H1 (cell line): ENCODE measurements around the gene ETV4. TPM values are rescaled to one million over a fixed set of nuclear protein-coding genes. Genes with fewer than 3 reads are reported as not detected.

ENCODE experiments used
- CTCF ChIA-PET: fragments of 300-600 bp; sonication (Branson Sonifier 250); formaldehyde crosslinking; loops from one replicate; lab custom pipeline; 2021; ENCODE audit not compliant: partially characterized antibody; lab: Charles Lee
- POLR2A ChIA-PET: fragments of 300-600 bp; sonication (Branson Sonifier 250); formaldehyde crosslinking; loops from one replicate; lab custom pipeline; 2021; ENCODE audit warnings: inconsistent platforms; ENCODE audit not compliant: partially characterized antibody; lab: Charles Lee
- DNase-seq, 2 experiments: peaks; one replicate each; pipeline versions ENCODE4 v3.0.0 to v3.0.0-alpha.2; 2010 to 2022; ENCODE audit warnings: low spot score in 2 of 2, low read depth in 1 of 2, mixed read lengths in 1 of 2
- FAIRE-seq: peaks from 2 replicates; lab custom pipeline; 2011; peaks lifted over from hg19 to GRCh38; lab: Jason Lieb, UNC
- H2AFZ ChIP-seq: 2 replicates; pipeline ENCODE4 v1.8.1; 2012; ENCODE audit warnings: low read length, inconsistent platforms
- H2AK5ac ChIP-seq: 2 replicates; pipeline ENCODE4 v1.6.1; 2013; ENCODE audit warnings: low read depth, low read length
- H2BK120ac ChIP-seq: replicated peaks from 2 replicates; pipeline ENCODE3; 2013; ENCODE audit warnings: low read depth, low read length, inconsistent platforms
- H2BK12ac ChIP-seq: 2 replicates; pipeline ENCODE4 v1.6.1; 2013; ENCODE audit warnings: low read depth, low read length
- H2BK15ac ChIP-seq: 2 replicates; pipeline ENCODE4 v1.6.1; 2013; ENCODE audit warnings: low read length
- H2BK20ac ChIP-seq: 2 replicates; pipeline ENCODE4 v1.6.1; 2013; ENCODE audit warnings: low read length
- H2BK5ac ChIP-seq: 2 replicates; pipeline ENCODE4 v1.6.1; 2013; ENCODE audit warnings: low read depth, low read length
- H3K14ac ChIP-seq: 2 replicates; pipeline ENCODE4 v1.6.1; 2013; ENCODE audit warnings: inconsistent platforms; ENCODE audit not compliant: insufficient read length
- H3K18ac ChIP-seq: 2 replicates; pipeline ENCODE4 v1.6.1; 2013; ENCODE audit warnings: low read length; ENCODE audit errors: extremely low read depth
- H3K23ac ChIP-seq: 2 replicates; pipeline ENCODE4 v1.6.1; 2013; ENCODE audit warnings: inconsistent platforms; ENCODE audit not compliant: insufficient read length
- H3K23me2 ChIP-seq: 2 replicates; pipeline ENCODE4 v1.6.1; 2013; ENCODE audit warnings: low read depth, low read length
- H3K27ac ChIP-seq: 2 replicates; pipeline ENCODE4 v1.6.1; 2011; ENCODE audit warnings: low read depth, low read length, inconsistent platforms
- H3K27me3 ChIP-seq, 4 experiments: replicated peaks in 1 of 4; 1 replicate in 1 of 4; 2 replicates in 3 of 4; pipeline versions ENCODE4 v1.6.1 to v1.8.1; 2011 to 2013; ENCODE audit warnings: low read length in 3 of 4, mild to moderate bottlenecking in 3 of 4, inconsistent platforms in 2 of 4, mixed read lengths in 2 of 4, moderate library complexity in 1 of 4; ENCODE audit not compliant: control insufficient read depth in 3 of 4, insufficient read depth in 3 of 4; ENCODE audit errors: extremely low read depth in 1 of 4
- H3K36me3 ChIP-seq, 4 experiments: 2 replicates each; pipeline versions ENCODE4 v1.6.1 to v1.8.1; 2011 to 2013; ENCODE audit warnings: mild to moderate bottlenecking in 4 of 4, low read length in 3 of 4, moderate library complexity in 2 of 4, control low read depth in 1 of 4, inconsistent platforms in 1 of 4; ENCODE audit not compliant: insufficient read depth in 4 of 4, control insufficient read depth in 2 of 4
- H3K4ac ChIP-seq: replicated peaks from 2 replicates; pipeline ENCODE3; 2013; ENCODE audit warnings: low read length, low read depth, mixed read lengths, inconsistent platforms; ENCODE audit not compliant: insufficient read length
- H3K4me1 ChIP-seq, 4 experiments: replicated peaks in 1 of 4; 1 replicate in 1 of 4; 2 replicates in 3 of 4; pipeline versions ENCODE4 v1.6.1 to v1.8.1; 2011 to 2013; ENCODE audit warnings: low read length in 3 of 4, inconsistent platforms in 2 of 4, mixed read lengths in 1 of 4; ENCODE audit not compliant: insufficient read depth in 4 of 4, control insufficient read depth in 3 of 4
- H3K4me2 ChIP-seq, 2 experiments: 2 replicates each; pipeline versions ENCODE4 v1.6.1 to v1.8.1; 2011 to 2013; ENCODE audit warnings: low read depth in 2 of 2, low read length in 2 of 2, control low read depth in 1 of 2, inconsistent platforms in 1 of 2, mild to moderate bottlenecking in 1 of 2; ENCODE audit not compliant: insufficient read depth in 1 of 2
- H3K4me3 ChIP-seq, 4 experiments: fragments of 200-600, 300-600 bp in 1 of 4; sonication (generic), shearing (Covaris generic), sonication (Bioruptor Twin) in 1 of 4; 2 replicates each; pipeline versions ENCODE4 v1.5.1 to v1.8.1; 2011 to 2016; ENCODE audit warnings: low read length in 4 of 4, low read depth in 3 of 4, control low read depth in 2 of 4, inconsistent platforms in 2 of 4, mild to moderate bottlenecking in 2 of 4, mixed read lengths in 1 of 4, moderate library complexity in 1 of 4; ENCODE audit not compliant: insufficient read depth in 2 of 4; ENCODE audit errors: extremely low read depth in 1 of 4
- H3K56ac ChIP-seq: replicated peaks from 2 replicates; pipeline ENCODE3; 2013; ENCODE audit warnings: low read depth, mild to moderate bottlenecking, mixed read lengths, low read length, inconsistent platforms; ENCODE audit not compliant: insufficient read length
- H3K79me1 ChIP-seq: 2 replicates; pipeline ENCODE4 v1.6.1; 2013; ENCODE audit warnings: low read depth, low read length, control low read depth
- H3K79me2 ChIP-seq, 2 experiments: 2 replicates each; pipeline versions ENCODE4 v1.6.1 to v1.8.1; 2012 to 2013; ENCODE audit warnings: low read length in 2 of 2, mild to moderate bottlenecking in 2 of 2, inconsistent platforms in 1 of 2; ENCODE audit not compliant: insufficient read depth in 2 of 2, control insufficient read depth in 1 of 2
- H3K9ac ChIP-seq, 4 experiments: replicated peaks in 1 of 4; 1 replicate in 1 of 4; 2 replicates in 3 of 4; pipeline versions ENCODE4 v1.6.1 to v1.8.1; 2011 to 2013; ENCODE audit warnings: low read depth in 3 of 4, low read length in 3 of 4, control low read depth in 2 of 4, mild to moderate bottlenecking in 2 of 4, moderate library complexity in 2 of 4, inconsistent platforms in 1 of 4; ENCODE audit errors: extremely low read depth in 1 of 4
- H3K9me3 ChIP-seq, 2 experiments: 2 replicates each; pipeline versions ENCODE4 v1.6.1 to v1.8.1; 2012 to 2013; ENCODE audit warnings: mild to moderate bottlenecking in 2 of 2, moderate library complexity in 2 of 2, control low read depth in 1 of 2, inconsistent platforms in 1 of 2, low read depth in 1 of 2, low read length in 1 of 2, mixed read lengths in 1 of 2; ENCODE audit not compliant: insufficient read depth in 2 of 2
- H4K20me1 ChIP-seq, 2 experiments: replicated peaks in 1 of 2; 2 replicates each; pipeline versions ENCODE3 to v1.8.1; 2011 to 2013; ENCODE audit warnings: inconsistent platforms in 2 of 2, low read length in 2 of 2, mild to moderate bottlenecking in 1 of 2; ENCODE audit not compliant: insufficient read depth in 2 of 2, control insufficient read depth in 1 of 2
- H4K5ac ChIP-seq: 2 replicates; pipeline ENCODE4 v1.6.1; 2013; ENCODE audit warnings: low read length, low read depth, mixed read lengths, inconsistent platforms; ENCODE audit not compliant: insufficient read length
- H4K8ac ChIP-seq: 2 replicates; pipeline ENCODE4 v1.8.0; 2013; ENCODE audit warnings: mild to moderate bottlenecking, moderate library complexity, low read length, inconsistent platforms; ENCODE audit not compliant: insufficient read depth; ENCODE audit errors: extremely low read depth
- H4K91ac ChIP-seq: replicated peaks from 2 replicates; pipeline ENCODE3; 2013; ENCODE audit warnings: low read length, mixed read lengths, inconsistent platforms; ENCODE audit not compliant: insufficient read length
- ATF3 ChIP-seq: IDR thresholded peaks from 2 replicates; pipeline ENCODE4 v1.6.1; 2011; ENCODE audit warnings: low read depth, mild to moderate bottlenecking, low read length; ENCODE audit not compliant: insufficient read depth
- CHD1 ChIP-seq: IDR thresholded peaks from 2 replicates; pipeline ENCODE4 v1.6.1; 2012; ENCODE audit warnings: low read depth, low read length, improper control_type of control experiment
- HDAC2 ChIP-seq, 2 experiments: fragments of 300-600 bp in 1 of 2; sonication (generic) in 1 of 2; IDR thresholded peaks; 2 replicates each; pipeline ENCODE4 v1.6.1; 2011 to 2012; ENCODE audit warnings: low read depth in 2 of 2, low read length in 2 of 2, mild to moderate bottlenecking in 2 of 2, moderate library complexity in 2 of 2, borderline replicate concordance in 1 of 2, inconsistent platforms in 1 of 2
- JUN ChIP-seq: IDR thresholded peaks from 2 replicates; pipeline ENCODE4 v1.6.1; 2011; ENCODE audit warnings: low read depth, mild to moderate bottlenecking, improper control_type of control experiment, low read length
- KDM4A ChIP-seq: IDR thresholded peaks from one replicate; pipeline ENCODE4 v1.7.1; 2012; ENCODE audit warnings: low read depth, mild to moderate bottlenecking, moderate library complexity, low read length, inconsistent platforms; ENCODE audit not compliant: severe bottlenecking
- SIN3A ChIP-seq, 2 experiments: IDR thresholded peaks in 1 of 2; conservative IDR thresholded peaks in 1 of 2; 2 replicates each; pipeline ENCODE4 v1.6.1; 2011 to 2012; ENCODE audit warnings: low read length in 2 of 2, improper control_type of control experiment in 1 of 2, low read depth in 1 of 2, mild to moderate bottlenecking in 1 of 2
- SIX5 ChIP-seq: IDR thresholded peaks from 2 replicates; pipeline ENCODE4 v1.6.1; 2011; ENCODE audit warnings: mild to moderate bottlenecking, low read depth, low read length
- TAF7 ChIP-seq: optimal IDR thresholded peaks from 2 replicates; pipeline ENCODE3; 2011; ENCODE audit warnings: low read depth, mild to moderate bottlenecking, inconsistent platforms, low read length, moderate library complexity, borderline replicate concordance
- TCF12 ChIP-seq: IDR thresholded peaks from 2 replicates; pipeline ENCODE4 v1.6.1; 2011; ENCODE audit warnings: low read depth, mild to moderate bottlenecking, low read length
- WGBS, 2 experiments: shearing (Covaris generic) in 1 of 2; methylation state at CpG; one replicate each; pipeline versions ENCODE4 v1.1.6 to v1.1.7; 2013 to 2015; ENCODE audit warnings: low lambda C conversion rate in 2 of 2, mixed read lengths in 2 of 2, inconsistent platforms in 1 of 2, low coverage in 1 of 2, missing lambda C conversion rate in 1 of 2; ENCODE audit not compliant: insufficient replicate concordance in 2 of 2, insufficient coverage in 1 of 2, insufficient read length in 1 of 2; ENCODE audit errors: extremely low coverage in 1 of 2, missing lambda C conversion rate in 1 of 2; 5-methylcytosine and 5-hydroxymethylcytosine counted together
- polyA plus RNA-seq, 7 experiments: library from polyadenylated mRNA; depleted of rRNA in 3 of 7; stranded (reverse) in 5 of 7; unstranded in 2 of 7; fragments of >200 nt in 5 of 7; fragments of 200-250 nt in 2 of 7; gene quantifications; 1 replicate in 5 of 7; 2 replicates in 1 of 7; 4 replicates in 1 of 7; pipeline versions ENCODE4 v1.2.1 to v1.2.3, GENCODE V29; 2011 to 2013; ENCODE audit warnings: missing spikeins in 2 of 7, mixed read lengths in 2 of 7
- total RNA-seq: library from RNA; stranded (reverse); fragmentation: NEBNext Ultra II Directional; extraction: Animal tissue kit (Norgen Biotek cat#: 25700); gene quantifications from 2 replicates; pipeline ENCODE4 v1.2.1, GENCODE V29; 2021

ETV4 gene
- total and polyA plus RNA-seq, 2 of the 8 experiments (the other 6 are each of a cell fraction or from before 2014, with no cell fraction given), result 75.2 to 143 TPM

GRCh38 chr17:43482103-43483012, 63.8 kb downstream of the ETV4 start:
- no peak overlapping the region for H3K18ac ChIP-seq
- H3K79me2 ChIP-seq, result peaks cover 22 to 35% of the 10 kb centered on the region in 2 experiments
- 89% methylated on average over 11 of the region's 11 CpGs; no CpG with 5 or more reads in 1 of the 2 experiments for WGBS, 2 experiments
- no peak overlapping the region for H2BK5ac ChIP-seq
- no peak overlapping the region for H3K23ac ChIP-seq
- ChIA-PET POLR2A (interaction anchor here (1.0 to 5.0 kb wide), 7 partner anchors 14 to 121 kb away, joined by 3 to 62 read pairs (median 8); partner anchors contain the start of gene ARL4D), CTCF (interaction anchor here (0.6 to 10.6 kb wide), 28 partner anchors 8 to 1237 kb away, joined by 3 to 296 read pairs (median 4); partner anchors contain the start of gene ARL4D)
- no peak overlapping the region for H3K9ac ChIP-seq
- no peak overlapping the region for H3K4me3 ChIP-seq
- H3K56ac ChIP-seq, result no peak overlapping the region
- H3K4ac ChIP-seq, result no peak overlapping the region
- no peak overlapping the region for H2BK20ac ChIP-seq
- H2BK15ac ChIP-seq, result no peak overlapping the region
- 0 out of 2 replicates have a peak overlapping the region, but pooled peaks have one; percentile 86 for H2AFZ ChIP-seq
- peaks cover 3% of the 10 kb centered on the region; the same call in 1 of the 2 replicates for H3K79me1 ChIP-seq
- no peak overlapping the region for H3K4me2 ChIP-seq
- H2AK5ac ChIP-seq, result no peak overlapping the region; the same call in 1 of the 2 replicates
- DNase-seq, result no peak
- no peak overlapping the region for H4K8ac ChIP-seq
- no peak for FAIRE-seq
- H2BK12ac ChIP-seq, result no peak overlapping the region
- H3K27me3 ChIP-seq, result no peaks in the 10 kb centered on the region
- no peaks in the 10 kb centered on the region for H3K9me3 ChIP-seq
- no peak overlapping the region for H4K91ac ChIP-seq
- H3K14ac ChIP-seq, result no peak overlapping the region
- no peaks in the 10 kb centered on the region for H3K36me3 ChIP-seq
- H3K27ac ChIP-seq, result no peak overlapping the region; the same call in 1 of the 2 replicates
- peaks cover 0 to 4% of the 10 kb centered on the region in 2 experiments for H4K20me1 ChIP-seq
- peaks cover 7% of the 10 kb centered on the region for H3K23me2 ChIP-seq
- no peak overlapping the region for H2BK120ac ChIP-seq
- peaks cover 0 to 6% (median under 1%) of the 10 kb centered on the region in 4 experiments; a peak in 4 of 7 replicates for H3K4me1 ChIP-seq
- H4K5ac ChIP-seq, result no peak overlapping the region
- no peak for TF ChIP-seq KDM4A
- no peak for TF ChIP-seq ATF3
- TF ChIP-seq SIX5, result no peak
- no peak for TF ChIP-seq SIN3A (conservative IDR thresholded peaks at IDR 0.05 in 1 of 2, IDR thresholded peaks at IDR 0.05 in 1 of 2; ENCODE audit: low read depth in 1 of 2, low read length in 2 of 2)
- no peak for TF ChIP-seq HDAC2 (IDR thresholded peaks at IDR 0.05; ENCODE audit: borderline replicate concordance in 1 of 2, low read depth in 2 of 2, low read length in 2 of 2)
- no peak for TF ChIP-seq CHD1
- TF ChIP-seq TAF7, result no peak
- TF ChIP-seq TCF12, result no peak
- no peak for TF ChIP-seq JUN
